GM19193 (cell line): Measurements from ENCODE around the gene CPTP.

Experiments
- POLR2A ChIP-seq: IDR thresholded peaks from 4 replicates; pipeline ENCODE4 v1.6.1; 2011; ENCODE audit not compliant: insufficient read depth, insufficient read length; ENCODE audit errors: extremely low read depth

The CPTP gene

DNA sequence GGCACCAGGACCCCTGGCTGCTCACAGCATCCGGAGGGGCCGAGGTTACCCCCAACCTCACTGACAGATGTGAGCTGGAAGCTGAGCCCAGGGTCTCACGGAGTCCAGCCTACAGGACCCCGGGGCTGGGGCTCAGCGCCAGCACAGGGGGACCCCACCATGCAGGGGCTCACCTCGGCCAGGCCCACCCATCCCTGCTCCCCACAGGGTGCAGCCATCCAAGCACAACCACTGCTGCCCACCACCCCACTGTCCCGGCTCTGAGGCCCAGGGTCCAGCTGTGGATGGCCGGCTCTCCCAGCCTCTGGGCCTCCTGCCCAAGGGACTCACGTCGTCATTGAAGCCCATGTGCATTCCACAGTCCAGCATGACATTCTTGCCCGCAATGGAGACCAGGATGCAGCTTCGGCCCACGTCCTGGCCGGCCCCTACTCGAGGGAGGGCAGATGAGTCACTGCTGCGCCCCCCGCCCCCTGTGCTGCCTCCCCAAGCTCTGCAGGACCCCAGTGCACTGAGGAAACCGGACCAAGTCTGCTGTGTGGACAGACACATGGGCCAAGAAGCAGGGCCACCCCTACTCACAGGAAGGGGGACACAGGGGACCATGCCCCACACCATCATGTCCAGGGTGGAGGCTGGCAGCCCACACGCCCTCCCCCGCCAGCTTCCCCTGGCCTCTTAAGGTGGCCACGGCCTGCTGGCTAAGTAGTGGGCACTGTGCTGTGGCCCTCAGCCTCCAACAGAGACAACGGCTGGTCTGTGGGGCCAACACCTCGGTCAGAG lies 3.7 kb upstream of the CPTP start:
- no peak for TF ChIP-seq POLR2A

DNA sequence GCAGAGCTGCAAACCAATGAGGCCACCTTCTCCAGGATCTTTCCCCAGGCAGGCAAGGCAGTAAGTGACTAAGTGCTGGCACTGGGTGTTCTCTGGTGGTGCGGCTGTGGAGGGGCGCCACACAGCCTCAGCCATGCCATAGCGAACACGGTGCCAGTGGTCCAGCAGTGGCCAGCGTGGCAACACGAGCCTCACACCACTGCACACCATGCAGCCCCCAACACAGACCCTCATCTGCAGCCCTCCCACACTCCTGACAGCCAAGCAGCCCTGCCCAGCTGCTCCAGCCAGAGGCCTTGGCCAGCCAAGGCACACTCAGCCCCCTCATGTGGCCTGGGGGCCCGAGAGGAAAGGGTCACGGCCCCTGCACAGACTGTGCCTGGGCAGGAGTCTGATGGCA lies 3.1 kb upstream of the CPTP start:
- no peak for TF ChIP-seq POLR2A

DNA sequence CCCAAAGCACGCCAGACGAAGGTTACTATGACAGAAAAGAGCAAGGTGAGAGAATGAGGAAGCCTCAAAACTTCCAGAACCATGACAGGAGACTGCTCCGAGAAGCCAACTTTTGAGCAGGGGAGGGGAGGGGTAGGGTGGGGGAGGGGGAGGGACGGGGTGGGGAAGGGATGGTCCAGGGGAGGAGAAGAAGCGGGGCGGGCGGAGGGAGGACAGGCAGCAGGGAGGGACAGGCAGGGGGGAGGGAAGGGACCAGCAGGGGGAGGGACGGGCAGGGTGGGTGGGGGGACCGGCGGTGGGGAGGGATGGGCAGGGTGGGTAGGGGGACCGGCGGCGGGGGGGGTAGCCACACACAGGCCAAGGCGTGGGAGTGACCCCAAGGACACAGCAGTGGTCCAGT lies 2.2 kb upstream of the CPTP start:
- TF ChIP-seq POLR2A = no peak

DNA sequence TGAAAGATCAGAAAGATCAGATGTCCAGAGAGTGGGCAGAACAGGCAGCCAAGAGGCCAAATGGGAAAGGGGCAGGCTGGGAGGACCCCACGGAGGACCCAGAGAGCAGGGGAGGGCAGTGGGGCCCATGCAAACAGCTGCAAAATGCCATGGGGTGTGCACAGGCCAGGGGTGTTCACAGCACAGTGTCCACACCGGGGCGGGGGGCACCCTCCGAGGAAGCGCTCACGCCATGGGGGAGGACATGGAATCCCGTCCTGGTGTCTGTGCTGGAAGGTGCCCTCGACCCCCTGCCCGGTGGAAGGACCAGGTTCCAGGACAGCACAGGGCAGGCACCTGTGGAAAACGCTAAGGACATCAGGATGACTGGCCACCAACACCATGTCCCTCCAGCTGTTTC lies 1.6 kb upstream of the CPTP start:
- TF ChIP-seq POLR2A = no peak

DNA sequence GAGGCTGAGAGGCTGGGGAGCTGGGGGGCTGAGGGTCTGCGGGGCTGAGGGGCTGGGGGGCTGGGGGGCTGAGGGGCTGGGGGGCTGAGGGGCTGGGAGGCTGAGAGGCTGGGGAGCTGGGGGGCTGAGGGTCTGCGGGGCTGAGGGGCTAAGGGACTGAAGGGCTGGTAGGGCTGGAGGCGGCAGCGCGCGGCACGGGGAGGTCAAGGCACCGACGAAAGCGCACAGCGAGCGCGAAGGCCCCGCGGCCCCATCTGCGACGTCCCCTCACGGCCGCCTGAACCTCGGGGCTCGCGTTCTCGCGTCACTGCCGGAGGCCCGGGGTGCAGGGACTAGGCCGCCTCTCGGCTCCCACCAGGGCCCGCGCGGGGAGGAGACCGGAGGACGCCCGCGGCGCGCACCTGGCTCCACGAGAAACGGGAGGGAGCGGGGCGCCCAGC lies 498 bp upstream of the CPTP start:
- no peak for TF ChIP-seq POLR2A

DNA sequence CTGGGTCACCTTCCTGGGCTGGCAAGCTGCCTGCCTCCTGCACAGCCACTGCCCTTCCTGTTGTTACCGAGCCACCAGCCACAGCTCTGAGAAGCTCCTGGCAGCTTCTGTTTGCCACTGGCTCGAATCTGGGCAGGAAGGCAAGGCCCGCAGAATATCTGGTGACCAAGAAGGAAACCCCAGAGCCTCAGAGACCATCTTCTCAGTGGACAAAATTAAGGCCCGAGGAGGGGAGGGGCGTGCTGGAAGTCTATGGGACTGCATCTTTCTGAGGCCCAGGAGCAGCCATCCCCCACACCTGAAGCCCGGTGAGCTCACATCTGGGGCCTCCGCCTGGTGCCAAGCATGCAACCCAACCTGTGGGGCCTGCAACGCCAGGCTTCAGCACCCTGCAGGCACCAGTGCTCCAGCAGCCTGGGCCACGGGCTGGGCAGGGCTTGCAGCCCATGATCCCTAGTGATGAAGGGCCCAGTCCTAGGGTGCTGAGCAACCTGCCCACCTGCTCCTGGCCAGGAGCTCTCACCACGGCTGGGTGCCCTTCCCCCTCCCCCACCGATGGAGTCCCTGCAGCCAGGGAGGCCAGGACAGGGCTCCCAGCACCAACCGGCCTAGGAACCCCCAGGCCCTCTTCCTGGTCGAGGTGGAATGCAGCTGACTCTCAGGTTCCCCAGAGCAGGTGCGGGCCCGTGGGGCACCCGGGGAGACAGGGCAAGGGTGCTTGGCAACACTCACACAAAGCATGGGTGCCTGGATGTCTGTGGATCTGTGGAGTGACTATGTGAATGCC lies 879 bp downstream of the CPTP start:
- no peak for TF ChIP-seq POLR2A

DNA sequence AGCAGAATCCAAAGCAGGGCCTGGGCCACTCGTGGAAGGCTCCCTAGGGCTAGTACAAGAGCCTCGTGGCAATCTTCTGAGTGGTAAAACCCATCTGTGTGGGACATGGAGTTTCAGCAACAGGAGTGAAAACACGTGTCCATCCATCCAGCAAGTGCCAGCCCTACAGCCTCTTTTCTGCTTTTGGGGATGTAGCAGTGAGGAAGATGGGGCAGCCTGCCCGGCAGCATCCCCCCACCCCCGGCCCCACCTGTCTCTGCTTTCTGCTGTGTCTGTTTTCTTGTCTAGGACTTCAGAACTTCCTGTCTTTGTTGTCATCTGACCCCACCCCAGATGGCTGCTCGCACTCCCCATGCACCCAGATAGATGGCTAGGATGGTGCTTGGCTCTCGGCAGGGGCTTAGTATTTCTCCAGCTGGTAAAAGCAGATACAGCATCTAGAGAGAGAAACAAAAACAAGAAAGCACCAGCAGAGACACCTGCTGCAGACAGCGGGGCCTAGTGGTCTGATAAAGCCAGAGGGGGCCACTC lies 1.5 kb downstream of the CPTP start:
- no peak for TF ChIP-seq POLR2A

DNA sequence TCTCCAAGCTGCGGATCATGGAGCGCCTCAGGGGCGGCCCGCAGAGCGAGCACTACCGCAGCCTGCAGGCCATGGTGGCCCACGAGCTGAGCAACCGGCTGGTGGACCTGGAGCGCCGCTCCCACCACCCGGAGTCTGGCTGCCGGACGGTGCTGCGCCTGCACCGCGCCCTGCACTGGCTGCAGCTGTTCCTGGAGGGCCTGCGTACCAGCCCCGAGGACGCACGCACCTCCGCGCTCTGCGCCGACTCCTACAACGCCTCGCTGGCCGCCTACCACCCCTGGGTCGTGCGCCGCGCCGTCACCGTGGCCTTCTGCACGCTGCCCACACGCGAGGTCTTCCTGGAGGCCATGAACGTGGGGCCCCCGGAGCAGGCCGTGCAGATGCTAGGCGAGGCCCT lies 2.7 kb downstream of the CPTP start:
- TF ChIP-seq POLR2A = no peak

DNA sequence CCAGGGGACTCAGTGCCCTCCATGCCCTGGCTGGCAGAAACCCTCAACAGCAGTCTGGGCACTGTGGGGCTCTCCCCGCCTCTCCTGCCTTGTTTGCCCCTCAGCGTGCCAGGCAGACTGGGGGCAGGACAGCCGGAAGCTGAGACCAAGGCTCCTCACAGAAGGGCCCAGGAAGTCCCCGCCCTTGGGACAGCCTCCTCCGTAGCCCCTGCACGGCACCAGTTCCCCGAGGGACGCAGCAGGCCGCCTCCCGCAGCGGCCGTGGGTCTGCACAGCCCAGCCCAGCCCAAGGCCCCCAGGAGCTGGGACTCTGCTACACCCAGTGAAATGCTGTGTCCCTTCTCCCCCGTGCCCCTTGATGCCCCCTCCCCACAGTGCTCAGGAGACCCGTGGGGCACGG lies 3.7 kb downstream of the CPTP start:
- no peak for TF ChIP-seq POLR2A

DNA sequence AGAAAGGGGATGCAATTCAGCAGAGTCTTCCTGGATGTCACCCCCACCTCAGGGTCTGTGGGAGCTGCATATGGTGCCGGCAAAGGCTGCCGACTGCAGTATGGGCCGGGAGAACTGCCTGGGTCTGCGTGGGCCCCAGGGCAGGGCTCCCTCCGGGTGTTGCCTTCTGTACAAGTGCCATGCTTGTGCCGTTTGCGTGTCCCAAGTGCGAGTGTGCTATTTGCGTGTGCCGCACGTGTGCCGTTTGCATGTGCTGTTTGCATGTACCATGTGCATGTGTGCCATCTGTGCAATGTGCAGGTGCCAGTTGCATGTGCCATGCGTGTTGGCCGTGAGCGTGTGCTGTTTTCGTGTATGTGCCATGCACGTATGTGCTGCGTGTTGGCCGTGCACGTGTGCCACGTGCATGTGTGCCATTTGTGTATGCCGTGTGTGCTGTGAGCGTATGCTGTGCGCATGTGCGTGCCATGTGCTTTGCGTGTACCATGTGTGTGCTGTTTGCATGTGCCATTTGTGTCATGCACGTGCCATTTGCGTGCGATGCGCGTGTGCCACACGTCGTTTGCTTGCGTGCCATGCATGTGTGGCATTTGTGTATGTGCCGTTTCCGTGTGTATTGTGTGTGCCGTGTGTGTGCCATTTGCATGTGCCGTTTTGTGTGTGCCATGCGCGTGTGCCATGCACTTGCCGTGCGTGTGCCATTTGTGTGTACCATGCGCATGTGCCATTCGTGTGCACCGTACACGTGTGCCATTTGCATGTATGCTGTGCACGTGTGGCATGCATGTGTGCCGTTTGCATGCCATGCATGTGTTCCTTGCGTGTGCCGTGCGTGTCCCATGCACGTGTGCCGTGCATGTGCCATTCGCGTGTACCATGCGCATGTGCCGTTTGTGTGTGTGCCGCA lies 5.0 kb downstream of the CPTP start:
- no peak for TF ChIP-seq POLR2A

DNA sequence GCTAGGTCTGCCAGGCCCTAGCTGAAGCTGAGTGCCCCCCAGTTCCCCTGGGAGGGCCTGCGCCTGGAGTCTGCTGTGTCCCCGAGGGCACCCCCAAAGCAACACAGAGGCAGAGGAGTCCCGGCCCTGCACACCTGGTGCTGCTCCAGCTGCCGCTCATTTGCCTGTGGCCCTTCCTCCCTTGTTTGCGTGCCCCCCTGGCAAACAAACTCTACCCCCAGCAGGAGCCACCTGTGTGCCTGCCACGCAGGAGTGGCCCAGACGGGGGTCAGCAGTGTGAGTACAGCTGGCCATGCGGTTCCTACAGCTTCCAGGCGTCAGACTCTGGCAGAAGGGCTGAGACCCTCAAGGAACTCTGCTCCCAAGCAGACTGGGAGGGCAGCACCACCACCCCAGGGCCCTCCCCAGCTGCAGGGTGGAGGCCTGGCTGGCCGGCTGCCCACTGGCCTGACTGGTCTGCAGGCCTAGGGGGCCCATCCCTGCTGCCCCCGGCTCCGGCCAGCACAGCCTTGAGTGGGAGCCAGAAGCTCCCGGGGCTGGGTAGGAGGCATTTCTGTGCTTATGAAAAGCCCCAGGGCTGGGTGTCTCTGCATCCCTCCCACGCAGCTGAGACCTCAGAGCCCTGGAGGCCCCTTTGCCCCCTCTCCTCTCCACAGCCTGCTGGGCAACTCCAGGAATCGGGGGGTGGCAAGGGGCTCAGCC lies 5.9 kb downstream of the CPTP start:
- TF ChIP-seq POLR2A = no peak

DNA sequence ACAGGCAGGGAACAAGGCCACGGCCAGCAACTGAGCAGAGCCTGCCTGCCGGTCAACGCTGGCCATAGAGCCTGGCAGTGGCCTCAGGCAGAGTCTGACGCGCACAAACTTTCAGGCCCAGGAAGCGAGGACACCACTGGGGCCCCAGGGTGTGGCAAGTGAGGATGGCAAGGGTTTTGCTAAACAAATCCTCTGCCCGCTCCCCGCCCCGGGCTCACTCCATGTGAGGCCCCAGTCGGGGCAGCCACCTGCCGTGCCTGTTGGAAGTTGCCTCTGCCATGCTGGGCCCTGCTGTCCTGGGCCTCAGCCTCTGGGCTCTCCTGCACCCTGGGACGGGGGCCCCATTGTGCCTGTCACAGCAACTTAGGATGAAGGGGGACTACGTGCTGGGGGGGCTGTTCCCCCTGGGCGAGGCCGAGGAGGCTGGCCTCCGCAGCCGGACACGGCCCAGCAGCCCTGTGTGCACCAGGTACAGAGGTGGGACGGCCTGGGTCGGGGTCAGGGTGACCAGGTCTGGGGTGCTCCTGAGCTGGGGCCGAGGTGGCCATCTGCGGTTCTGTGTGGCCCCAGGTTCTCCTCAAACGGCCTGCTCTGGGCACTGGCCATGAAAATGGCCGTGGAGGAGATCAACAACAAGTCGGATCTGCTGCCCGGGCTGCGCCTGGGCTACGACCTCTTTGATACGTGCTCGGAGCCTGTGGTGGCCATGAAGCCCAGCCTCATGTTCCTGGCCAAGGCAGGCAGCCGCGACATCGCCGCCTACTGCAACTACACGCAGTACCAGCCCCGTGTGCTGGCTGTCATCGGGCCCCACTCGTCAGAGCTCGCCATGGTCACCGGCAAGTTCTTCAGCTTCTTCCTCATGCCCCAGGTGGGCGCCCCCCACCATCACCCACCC lies 6.7 kb downstream of the CPTP start, which contains the start of gene TAS1R3:
TSS of gene TAS1R3 (plus strand) at position 213 of the 898 bp plus-strand sequence. CDS start at position 279, 66 bp downstream.
- no peak for TF ChIP-seq POLR2A
